Measurements from ENCODE around the gene RSU1. TPM values are rescaled to one million over a fixed set of nuclear protein-coding genes. Genes with fewer than 3 reads are reported as not detected.

Gene RSU1
- total RNA-seq, 1 experiment from 2014 or later, result 29.5 TPM

- ATAC-seq (no peak), DNase-seq (ENCODE audit: low read depth, low spot score) (no peak)
- no peak overlapping the region for H3K4me3 ChIP-seq (replicated peaks in 1 of 2; ENCODE audit: low read depth in 1 of 2, low read length in 2 of 2)
- no peak overlapping the region for H3K9ac ChIP-seq (ENCODE audit: low read length)
- H3K36me3 ChIP-seq (ENCODE audit: control insufficient read depth in 1 of 2, insufficient read depth in 2 of 2, low read length in 2 of 2), result no peaks in the 10 kb centered on the region; a peak in 1 of 4 replicates
- TF ChIP-seq CTCF (IDR thresholded peaks at IDR 0.05 in 2 of 3, conservative IDR thresholded peaks at IDR 0.05 in 1 of 3; ENCODE audit: borderline replicate concordance in 1 of 3, insufficient read depth in 1 of 3, low read depth in 2 of 3, low read length in 2 of 3) (no peak), POLR2AphosphoS5 (IDR thresholded peaks at IDR 0.05; ENCODE audit: low read depth, low read length) (no peak), FOSL1 (IDR thresholded peaks at IDR 0.05; ENCODE audit: low read depth) (no peak), EZH2phosphoT487 (IDR thresholded peaks at IDR 0.05; ENCODE audit: borderline replicate concordance) (no peak), RAD21 (IDR thresholded peaks at IDR 0.05; ENCODE audit: low read depth) (no peak)
- TF ChIP-seq, protein P1, sequence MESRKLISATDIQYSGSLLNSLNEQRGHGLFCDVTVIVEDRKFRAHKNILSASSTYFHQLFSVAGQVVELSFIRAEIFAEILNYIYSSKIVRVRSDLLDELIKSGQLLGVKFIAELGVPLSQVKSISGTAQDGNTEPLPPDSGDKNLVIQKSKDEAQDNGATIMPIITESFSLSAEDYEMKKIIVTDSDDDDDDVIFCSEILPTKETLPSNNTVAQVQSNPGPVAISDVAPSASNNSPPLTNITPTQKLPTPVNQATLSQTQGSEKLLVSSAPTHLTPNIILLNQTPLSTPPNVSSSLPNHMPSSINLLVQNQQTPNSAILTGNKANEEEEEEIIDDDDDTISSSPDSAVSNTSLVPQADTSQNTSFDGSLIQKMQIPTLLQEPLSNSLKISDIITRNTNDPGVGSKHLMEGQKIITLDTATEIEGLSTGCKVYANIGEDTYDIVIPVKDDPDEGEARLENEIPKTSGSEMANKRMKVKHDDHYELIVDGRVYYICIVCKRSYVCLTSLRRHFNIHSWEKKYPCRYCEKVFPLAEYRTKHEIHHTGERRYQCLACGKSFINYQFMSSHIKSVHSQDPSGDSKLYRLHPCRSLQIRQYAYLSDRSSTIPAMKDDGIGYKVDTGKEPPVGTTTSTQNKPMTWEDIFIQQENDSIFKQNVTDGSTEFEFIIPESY (IDR thresholded peaks at IDR 0.05; ENCODE audit: extremely low read depth, insufficient replicate concordance, low read length), result no peak
- no peaks in the 10 kb centered on the region for H3K79me2 ChIP-seq (ENCODE audit: insufficient read depth, low read length)
- ChIA-PET POLR2A (no interaction called here), RAD21 (ENCODE audit: low non-redundant PET in 1 of 2, low total read pairs in 2 of 2, uncharacterized antibody in 2 of 2, unreplicated experiment in 2 of 2) (no interaction called here), CTCF (no interaction called here)
- no peaks in the 10 kb centered on the region for H3K27me3 ChIP-seq (ENCODE audit: insufficient read depth, low read length)
- no peak overlapping the region for H3K27ac ChIP-seq (ENCODE audit: low read depth, low read length)
- no peaks in the 10 kb centered on the region for H3K9me3 ChIP-seq (ENCODE audit: control insufficient read depth in 1 of 2, insufficient read depth in 1 of 2, low read depth in 1 of 2, low read length in 2 of 2)
- intact Hi-C loops (cut with micrococcal nuclease), result no loop called here
- H4K20me1 ChIP-seq (ENCODE audit: insufficient read depth), result no peaks in the 10 kb centered on the region
- H3K9me2 ChIP-seq (ENCODE audit: insufficient read depth), result no peaks in the 10 kb centered on the region
- no peaks in the 10 kb centered on the region for H3K4me1 ChIP-seq (ENCODE audit: control insufficient read depth in 1 of 2, insufficient read depth in 2 of 2, low read length in 2 of 2)
- H2AFZ ChIP-seq (ENCODE audit: low read depth, low read length, poor library complexity, severe bottlenecking), result no peak overlapping the region
- no TSS peak for BruUV-seq (replicated peaks)
- H3K4me2 ChIP-seq (ENCODE audit: low read length), result no peak overlapping the region
Observed at GRCh38 chr10:16699435-16700057, 117.7 kb downstream of the RSU1 start.
